K562 (cell line): ENCODE data around the gene SKIDA1. TPM values are rescaled to one million over a fixed set of nuclear protein-coding genes. Genes with fewer than 3 reads are reported as not detected.

Experiments
- EGR1 ChIP-seq: fragments of 450-650 bp; conservative IDR thresholded peaks from 2 replicates; pipeline ENCODE4 v1.6.1; 2017; ENCODE audit warnings: mild to moderate bottlenecking
- MCM7 ChIP-seq, 2 experiments: fragments of 450-650 bp; IDR thresholded peaks; 2 replicates each; pipeline ENCODE4 v1.6.1; 2016 to 2018
- MEIS2 ChIP-seq: fragments of 450-650 bp; IDR thresholded peaks from 2 replicates; pipeline ENCODE4 v1.6.1; 2014; ENCODE audit warnings: mild to moderate bottlenecking; ENCODE audit not compliant: partially characterized antibody
- U2AF2 ChIP-seq: fragments of 200-400 bp; formaldehyde crosslinking; optimal IDR thresholded peaks from 2 replicates; pipeline ENCODE3; 2017; ENCODE audit warnings: low read depth, mild to moderate bottlenecking, low read length
- polyA plus RNA-seq, 8 experiments: library from polyadenylated mRNA; depleted of rRNA in 4 of 8; stranded (reverse) in 5 of 8; unstranded in 3 of 8; fragments of >200 nt; fragmentation: Nextera tagmentation in 2 of 8; fragmentation: Illumina TruSeq in 1 of 8; extraction: Ambion mirVana in 2 of 8; extraction: Trizol in 1 of 8; gene quantifications; 2 replicates each; pipeline versions ENCODE4 v1.2.1 to v1.2.3, GENCODE V29; 2011 to 2014; ENCODE audit warnings: inconsistent platforms in 1 of 8, missing spikeins in 1 of 8
- total RNA-seq, 7 experiments: library from RNA; depleted of rRNA in 6 of 7; stranded (reverse); fragments of >200 nt in 6 of 7; fragmentation: Illumina TruSeq in 2 of 7; extraction: Trizol in 2 of 7; gene quantifications; 2 replicates each; pipeline versions ENCODE4 v1.2.1 to v1.2.3, GENCODE V29; 2011 to 2021; ENCODE audit warnings: low replicate concordance in 1 of 7
- TF ChIP-seq, protein P1 (sequence below), 2 experiments: IDR thresholded peaks in 1 of 2; conservative IDR thresholded peaks in 1 of 2; 2 replicates each; pipeline ENCODE4 v1.6.1; 2016; ENCODE audit warnings: low read depth in 2 of 2, mild to moderate bottlenecking in 1 of 2, missing compliant biosample characterization in 1 of 2, missing genetic modification characterization in 1 of 2, moderate library complexity in 1 of 2
- TF ChIP-seq, protein P2 (sequence below): sonication (generic); formaldehyde crosslinking; IDR thresholded peaks from 2 replicates; pipeline ENCODE4 v1.8.1; 2023; ENCODE audit warnings: missing genetic modification reagents, mild to moderate bottlenecking, borderline replicate concordance

The SKIDA1 gene
- total and polyA plus RNA-seq, 9 of the 15 experiments (the other 6 are each of a cell fraction or from before 2014, with no cell fraction given): 0.05 to 1.1 (median 0.42) TPM

DNA sequence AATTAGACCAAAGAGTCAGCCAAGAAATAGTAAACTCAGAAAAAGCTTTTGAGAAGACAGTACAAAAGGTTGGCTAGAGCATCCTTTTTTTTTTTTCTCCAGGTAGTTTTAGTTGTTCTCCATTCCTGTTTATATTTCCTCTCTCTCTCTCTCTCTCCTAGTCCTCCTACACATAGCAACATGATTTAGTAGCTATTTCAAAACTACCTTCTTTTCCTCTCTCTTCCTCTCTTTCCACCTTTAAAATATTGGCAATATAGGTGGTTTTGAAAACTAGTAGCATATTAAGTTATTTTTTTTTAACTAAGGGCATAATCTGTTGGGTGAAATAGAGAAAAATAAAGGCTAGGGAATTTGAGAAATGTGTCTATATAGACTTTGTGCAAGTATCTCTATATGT is 5.0 kb downstream of the SKIDA1 start (continued):
- TF ChIP-seq, protein P1, sequence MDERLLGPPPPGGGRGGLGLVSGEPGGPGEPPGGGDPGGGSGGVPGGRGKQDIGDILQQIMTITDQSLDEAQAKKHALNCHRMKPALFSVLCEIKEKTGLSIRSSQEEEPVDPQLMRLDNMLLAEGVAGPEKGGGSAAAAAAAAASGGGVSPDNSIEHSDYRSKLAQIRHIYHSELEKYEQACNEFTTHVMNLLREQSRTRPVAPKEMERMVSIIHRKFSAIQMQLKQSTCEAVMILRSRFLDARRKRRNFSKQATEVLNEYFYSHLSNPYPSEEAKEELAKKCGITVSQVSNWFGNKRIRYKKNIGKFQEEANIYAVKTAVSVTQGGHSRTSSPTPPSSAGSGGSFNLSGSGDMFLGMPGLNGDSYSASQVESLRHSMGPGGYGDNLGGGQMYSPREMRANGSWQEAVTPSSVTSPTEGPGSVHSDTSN (CRISPR knock-in tag; IDR thresholded peaks at IDR 0.05; ENCODE audit: low read depth): no peak
- TF ChIP-seq, protein P1 (tag; conservative IDR thresholded peaks at IDR 0.05; ENCODE audit: low read depth): peak; percentile 36; the same call in 1 of the 2 replicates
- TF ChIP-seq EGR1 (peak; percentile 47; the same call in 1 of the 2 replicates), MEIS2 (peak; percentile 13), U2AF2 (no peak), MCM7 (IDR thresholded peaks at IDR 0.05) (no peak)
- TF ChIP-seq, protein P2, sequence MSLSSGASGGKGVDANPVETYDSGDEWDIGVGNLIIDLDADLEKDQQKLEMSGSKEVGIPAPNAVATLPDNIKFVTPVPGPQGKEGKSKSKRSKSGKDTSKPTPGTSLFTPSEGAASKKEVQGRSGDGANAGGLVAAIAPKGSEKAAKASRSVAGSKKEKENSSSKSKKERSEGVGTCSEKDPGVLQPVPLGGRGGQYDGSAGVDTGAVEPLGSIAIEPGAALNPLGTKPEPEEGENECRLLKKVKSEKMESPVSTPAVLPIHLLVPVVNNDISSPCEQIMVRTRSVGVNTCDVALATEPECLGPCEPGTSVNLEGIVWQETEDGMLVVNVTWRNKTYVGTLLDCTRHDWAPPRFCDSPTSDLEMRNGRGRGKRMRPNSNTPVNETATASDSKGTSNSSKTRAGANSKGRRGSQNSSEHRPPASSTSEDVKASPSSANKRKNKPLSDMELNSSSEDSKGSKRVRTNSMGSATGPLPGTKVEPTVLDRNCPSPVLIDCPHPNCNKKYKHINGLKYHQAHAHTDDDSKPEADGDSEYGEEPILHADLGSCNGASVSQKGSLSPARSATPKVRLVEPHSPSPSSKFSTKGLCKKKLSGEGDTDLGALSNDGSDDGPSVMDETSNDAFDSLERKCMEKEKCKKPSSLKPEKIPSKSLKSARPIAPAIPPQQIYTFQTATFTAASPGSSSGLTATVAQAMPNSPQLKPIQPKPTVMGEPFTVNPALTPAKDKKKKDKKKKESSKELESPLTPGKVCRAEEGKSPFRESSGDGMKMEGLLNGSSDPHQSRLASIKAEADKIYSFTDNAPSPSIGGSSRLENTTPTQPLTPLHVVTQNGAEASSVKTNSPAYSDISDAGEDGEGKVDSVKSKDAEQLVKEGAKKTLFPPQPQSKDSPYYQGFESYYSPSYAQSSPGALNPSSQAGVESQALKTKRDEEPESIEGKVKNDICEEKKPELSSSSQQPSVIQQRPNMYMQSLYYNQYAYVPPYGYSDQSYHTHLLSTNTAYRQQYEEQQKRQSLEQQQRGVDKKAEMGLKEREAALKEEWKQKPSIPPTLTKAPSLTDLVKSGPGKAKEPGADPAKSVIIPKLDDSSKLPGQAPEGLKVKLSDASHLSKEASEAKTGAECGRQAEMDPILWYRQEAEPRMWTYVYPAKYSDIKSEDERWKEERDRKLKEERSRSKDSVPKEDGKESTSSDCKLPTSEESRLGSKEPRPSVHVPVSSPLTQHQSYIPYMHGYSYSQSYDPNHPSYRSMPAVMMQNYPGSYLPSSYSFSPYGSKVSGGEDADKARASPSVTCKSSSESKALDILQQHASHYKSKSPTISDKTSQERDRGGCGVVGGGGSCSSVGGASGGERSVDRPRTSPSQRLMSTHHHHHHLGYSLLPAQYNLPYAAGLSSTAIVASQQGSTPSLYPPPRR: no peak
